GM18861 (cell line): ENCODE data around the gene P2RX7.

Source experiments
- ATAC-seq: cut with Tn5 transposase; IDR thresholded peaks from one replicate; pipeline ENCODE4 v1.9.1; 2021; ENCODE audit not compliant: unreplicated experiment

The P2RX7 gene

DNA sequence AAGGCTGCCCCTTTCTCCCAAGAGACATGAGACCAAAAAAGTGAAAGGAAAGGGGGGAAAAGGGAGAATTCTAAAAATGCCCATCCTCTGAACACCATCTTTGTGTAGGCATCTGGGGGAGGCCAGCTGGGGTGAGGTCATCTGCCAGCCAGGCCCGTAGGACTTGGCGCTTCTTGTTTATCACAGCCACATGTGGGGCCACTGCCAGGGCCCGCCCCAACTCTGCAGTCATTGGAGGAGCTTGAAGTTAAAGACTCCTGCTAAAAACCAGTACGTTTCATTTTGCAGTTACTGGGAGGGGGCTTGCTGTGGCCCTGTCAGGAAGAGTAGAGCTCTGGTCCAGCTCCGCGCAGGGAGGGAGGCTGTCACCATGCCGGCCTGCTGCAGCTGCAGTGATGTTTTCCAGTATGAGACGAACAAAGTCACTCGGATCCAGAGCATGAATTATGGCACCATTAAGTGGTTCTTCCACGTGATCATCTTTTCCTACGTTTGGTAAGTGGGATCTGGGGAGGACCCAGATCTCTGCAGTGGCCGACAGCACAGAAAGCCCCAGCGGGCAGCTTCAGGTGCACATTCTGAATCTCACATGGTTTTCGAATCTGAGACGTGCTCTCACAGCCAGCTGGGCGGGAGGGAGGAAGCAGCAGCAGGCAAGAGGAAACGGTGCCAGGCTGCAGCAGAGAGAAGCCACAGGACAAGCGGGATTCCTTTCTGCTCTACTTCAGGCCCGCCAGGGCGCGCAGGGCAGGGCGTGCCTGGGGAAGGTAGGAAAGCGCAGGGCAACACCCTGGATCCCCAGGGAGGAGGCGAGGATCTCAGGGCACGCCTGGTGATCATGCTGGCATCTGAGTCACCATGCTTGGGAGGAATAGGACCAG is at the start of gene P2RX7:
P2RX7 (plus strand) TSS at position 276 of the 881 bp plus-strand sequence; CDS start at position 371, 95 bp downstream.
- no peak for ATAC-seq

DNA sequence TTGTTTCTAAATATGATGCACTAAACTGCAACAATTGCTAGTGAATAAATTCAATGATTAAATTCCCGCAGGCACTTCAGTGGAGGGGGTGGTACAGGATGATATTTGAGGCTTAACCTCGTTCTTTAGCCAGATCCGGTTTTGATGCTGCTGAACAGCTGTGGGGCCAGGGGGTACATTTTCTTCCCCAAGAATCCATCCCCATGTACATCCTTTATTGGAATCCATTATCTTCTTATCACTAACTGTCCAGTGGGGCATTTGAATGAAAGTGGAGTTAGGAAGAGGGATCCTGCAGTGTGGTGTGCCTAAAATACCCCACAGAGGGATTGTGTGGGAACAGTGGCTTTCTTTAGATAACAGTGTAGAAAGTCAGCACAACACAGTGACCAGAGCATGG is 48.4 kb upstream of the P2RX7 start:
- ATAC-seq, result no peak

GRCh38 chr12:121085069-121085468 is 47.6 kb upstream of the P2RX7 start:
- ATAC-seq, result no peak

- ATAC-seq, result no peak
Measured at GRCh38 chr12:121085506-121086353, 46.9 kb upstream of the P2RX7 start.

DNA sequence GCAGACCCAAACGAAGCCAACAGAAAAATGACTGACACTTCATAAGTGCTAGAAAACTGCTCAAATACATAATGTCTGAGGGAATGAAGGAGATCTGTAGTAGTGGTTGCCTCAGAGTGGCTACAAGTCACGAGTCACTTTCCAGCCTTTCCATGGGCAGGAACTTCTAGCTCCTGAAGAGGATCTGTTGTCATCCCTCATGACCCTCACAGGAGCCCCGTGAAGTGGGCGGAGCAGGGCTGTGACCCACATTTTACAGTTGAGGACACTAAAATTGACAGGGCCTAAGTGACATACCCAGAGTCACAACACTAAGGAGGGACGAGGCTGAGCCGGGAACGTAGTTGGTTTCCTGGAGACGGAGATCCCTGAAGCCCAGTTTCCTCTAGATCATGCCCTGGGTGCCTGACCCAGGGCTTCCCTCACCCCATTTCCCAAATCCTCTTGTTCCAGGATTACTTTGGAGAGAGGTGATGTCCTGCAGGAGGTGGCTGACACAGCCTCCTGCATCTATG is 45.8 kb upstream of the P2RX7 start:
- ATAC-seq, result no peak

- ATAC-seq, result no peak
Measured at GRCh38 chr12:121087467-121088194, 45.0 kb upstream of the P2RX7 start.

DNA sequence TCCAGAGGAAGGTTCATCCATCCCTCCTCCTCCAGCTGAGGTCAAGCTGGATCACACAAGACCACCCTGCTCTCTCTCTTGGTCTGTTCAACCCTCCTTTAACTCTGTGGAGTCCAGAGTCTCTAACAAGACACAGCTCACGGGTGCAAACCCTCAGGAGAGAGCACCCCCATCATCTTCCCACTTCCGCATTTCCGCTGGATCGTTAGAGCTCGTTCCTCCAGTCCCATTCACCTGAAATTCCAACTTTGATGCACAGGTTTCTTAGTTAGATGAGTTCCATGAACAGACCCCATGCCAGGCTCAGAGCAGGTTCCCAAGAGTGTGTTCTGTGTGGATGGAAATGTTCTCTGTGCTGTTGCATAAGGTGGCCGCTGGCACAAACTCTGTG is 44.5 kb upstream of the P2RX7 start:
- ATAC-seq, result no peak

DNA sequence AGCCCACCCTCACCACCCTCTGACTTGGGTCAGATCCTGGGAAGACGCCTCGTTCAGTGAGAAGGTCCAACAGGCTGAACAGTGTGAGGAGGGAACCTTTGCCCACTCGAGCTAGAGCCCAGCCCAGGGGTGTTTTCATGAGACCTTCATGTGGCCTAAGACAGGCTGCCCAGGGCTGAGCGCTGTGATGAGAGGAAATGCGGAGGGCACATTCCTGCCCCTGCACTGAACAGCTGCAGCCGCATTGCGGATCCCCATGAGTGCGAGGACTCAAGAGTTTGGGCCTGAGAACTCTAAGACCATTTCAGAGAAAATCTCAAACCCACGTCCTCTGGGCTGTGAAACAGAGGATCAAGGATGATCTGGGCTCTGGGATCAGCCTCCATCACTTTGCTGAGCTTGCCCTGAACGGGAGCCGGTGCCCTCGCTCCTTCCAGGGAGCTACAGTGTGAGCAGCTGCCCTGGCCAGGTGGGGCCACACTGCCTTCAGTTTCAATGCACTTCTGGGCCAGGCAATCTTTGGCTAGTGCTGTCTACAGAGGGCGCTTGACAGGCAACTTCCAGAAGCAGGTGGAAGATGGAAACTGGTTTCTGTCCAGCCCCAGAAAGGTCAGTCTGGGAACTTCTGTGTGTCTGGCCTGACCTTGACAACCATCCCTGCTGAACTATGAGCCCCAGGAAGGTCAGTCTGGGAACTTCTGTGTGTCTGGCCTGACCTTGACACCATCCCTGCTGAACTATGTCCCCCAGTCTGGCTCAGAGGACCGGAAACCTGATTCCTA is 43.5 kb upstream of the P2RX7 start:
- no peak for ATAC-seq

DNA sequence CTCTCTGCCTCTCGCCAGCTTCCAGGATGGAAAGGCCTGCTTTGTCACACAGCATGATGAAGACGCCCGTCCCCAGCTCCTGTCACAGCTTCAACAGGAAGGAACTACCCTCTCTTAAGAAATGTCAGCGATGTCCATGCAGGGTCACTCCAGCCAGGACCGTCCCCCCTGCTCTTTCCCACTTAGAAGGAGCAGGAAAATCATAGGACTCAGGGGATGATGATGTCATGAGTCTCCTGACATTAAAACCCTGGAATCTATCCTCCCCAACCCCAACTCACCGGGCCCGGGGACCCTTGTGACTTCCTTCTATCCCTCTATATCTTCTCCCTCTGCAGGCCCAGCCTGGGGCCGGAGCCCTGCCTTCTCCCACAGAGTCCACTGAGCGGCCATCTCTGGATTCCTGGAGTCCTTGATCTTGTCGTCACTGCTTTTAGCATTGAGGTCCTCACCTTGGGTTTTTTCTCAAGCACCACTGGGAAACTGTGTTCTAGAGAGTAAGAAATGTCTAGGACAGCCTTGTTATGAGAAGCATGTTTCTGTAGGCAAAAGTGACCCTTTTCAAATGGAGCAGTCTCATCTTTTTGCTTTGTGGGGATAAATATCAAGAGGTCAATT is 42.8 kb upstream of the P2RX7 start:
- ATAC-seq, result no peak

DNA sequence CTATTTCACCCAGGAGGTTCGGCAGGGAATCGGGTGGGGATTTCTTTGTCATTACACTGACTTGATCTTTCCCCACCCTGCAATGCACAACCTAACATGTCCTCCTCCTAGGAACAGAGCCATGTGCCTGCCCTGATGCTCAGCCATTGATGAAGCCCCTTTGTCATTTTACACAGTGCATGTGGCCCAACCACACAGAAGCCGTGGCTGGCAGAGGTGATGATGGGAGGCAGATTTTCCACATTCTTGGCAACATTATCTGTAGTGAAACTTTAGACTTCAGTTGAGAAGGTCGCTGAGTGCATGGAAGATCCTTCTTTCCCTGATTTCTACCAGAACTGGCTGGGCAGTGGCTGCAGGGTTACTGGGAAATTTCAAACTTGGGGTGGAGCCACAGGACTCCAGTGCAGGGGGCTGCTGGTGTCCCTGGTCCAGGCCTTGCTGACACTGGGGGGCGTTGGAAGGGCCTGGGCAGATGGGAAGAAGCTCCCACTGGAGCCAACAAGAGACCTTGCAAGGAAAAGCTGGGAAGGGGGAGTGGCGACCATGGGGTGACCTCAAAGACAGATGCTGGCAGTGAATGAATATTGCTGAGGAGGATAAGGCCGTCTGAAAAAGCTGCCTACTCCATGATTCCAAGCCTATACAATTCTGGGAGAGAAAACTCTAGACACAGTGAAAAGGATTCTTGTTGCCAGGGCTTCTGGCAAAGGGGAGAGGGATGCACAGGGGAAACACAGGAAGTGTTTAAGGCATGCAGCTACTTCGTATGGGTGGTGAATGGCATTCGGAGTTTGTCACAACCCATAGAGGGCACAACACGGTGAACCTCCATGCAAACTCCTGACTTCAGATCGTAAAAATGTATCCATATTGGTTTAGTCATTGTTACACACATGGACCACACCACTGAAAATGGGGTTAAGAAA is 41.8 kb upstream of the P2RX7 start:
- no peak for ATAC-seq

DNA sequence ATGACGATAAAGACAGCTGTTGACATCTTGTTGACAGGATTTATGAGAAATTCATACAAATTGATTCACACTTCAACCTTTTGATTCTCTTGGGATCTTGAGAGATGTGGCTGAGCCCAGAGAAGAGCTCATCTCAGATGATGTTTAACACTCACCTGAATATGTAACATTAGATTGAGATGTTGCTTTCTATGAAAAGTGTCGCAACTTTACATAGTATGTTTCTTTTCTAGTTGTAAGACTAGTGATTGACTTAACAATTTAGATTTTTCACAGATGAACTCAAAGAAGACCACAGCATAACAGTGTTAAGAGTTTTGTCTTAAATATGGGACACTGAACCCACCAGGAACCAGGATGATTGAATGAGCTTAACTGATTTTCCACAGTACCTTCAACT is 40.6 kb upstream of the P2RX7 start:
- no peak for ATAC-seq

- ATAC-seq, result no peak
Measured at GRCh38 chr12:121093487-121093891, 39.2 kb upstream of the P2RX7 start.

DNA sequence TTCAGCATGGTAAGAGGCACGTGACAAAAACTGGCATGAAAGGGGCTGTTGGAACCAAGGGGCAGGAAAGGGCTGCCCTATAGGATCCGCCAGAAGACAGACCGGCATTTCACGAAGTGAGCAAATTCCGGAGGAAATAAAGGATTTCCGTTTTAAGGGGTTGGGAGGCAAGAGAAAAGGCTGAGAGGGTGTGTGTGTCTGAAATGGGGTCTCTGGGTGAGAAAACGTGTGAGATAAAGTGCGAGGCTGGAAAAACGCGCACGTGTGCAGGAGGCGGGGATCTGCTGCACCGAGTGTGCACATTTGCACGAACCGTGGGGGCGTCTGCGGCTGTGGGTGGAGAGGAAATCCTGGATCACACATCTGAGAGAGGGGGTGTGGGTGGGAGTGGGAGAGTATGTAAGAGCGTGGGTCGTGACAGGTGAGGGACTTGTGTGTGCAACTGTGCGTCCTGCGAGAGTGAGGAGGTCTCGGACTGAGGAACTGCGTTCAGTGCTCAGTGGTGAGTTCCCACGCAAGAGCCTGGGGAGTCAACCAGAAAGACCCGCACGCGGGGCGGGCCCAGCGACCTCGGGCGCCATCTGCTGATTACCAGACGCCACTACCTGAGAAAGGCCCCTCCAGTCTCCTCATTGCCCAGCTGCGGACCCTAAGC is 37.0 kb upstream of the P2RX7 start:
- no peak for ATAC-seq

DNA sequence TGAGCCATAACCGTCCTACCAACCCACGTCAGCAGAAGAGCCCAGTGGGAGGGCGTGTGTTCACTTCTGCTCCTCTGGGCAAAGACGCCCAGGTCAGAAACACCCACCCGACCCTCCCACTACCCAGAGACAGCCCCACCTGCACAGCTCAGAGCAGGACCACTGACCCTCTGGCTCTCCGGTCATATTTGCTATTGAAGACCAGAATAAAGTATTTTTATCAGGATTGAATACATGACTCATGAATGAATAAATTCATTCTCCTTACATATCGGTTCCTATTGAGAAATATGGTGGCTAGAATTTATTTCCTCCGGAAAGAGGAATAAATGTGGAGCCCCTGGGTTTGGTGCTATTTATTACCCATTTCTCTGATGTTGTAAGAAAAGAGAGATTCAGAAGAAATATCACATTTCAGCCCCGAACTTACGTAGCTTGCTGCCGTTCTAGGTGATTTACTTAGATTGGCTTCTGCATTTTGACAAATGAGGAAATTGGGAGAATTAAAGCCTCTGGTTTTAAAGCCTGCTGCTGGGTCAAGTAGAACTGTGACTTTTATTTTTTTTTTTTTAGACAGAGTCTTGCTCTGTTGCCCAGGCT is 36.4 kb upstream of the P2RX7 start:
- no peak for ATAC-seq

- no peak for ATAC-seq
Measured at GRCh38 chr12:121099779-121100178, 32.9 kb upstream of the P2RX7 start.

GRCh38 chr12:121102307-121102706 is 30.4 kb upstream of the P2RX7 start:
- ATAC-seq, result no peak

- ATAC-seq, result no peak
Measured at GRCh38 chr12:121107681-121108080, 25.0 kb upstream of the P2RX7 start.

- ATAC-seq, result no peak
Measured at GRCh38 chr12:121108492-121108891, 24.2 kb upstream of the P2RX7 start.
